NT2/D1 (cell line): ENCODE data around the gene CRTAC1.

Experiments used
- SUZ12 ChIP-seq: IDR thresholded peaks from 2 replicates; pipeline ENCODE4 v1.6.1; 2011; ENCODE audit not compliant: insufficient read length, insufficient read depth; ENCODE audit errors: extremely low read depth
- YY1 ChIP-seq: IDR thresholded peaks from 2 replicates; pipeline ENCODE4 v1.6.1; 2011; ENCODE audit not compliant: insufficient read length, insufficient read depth

DNA sequence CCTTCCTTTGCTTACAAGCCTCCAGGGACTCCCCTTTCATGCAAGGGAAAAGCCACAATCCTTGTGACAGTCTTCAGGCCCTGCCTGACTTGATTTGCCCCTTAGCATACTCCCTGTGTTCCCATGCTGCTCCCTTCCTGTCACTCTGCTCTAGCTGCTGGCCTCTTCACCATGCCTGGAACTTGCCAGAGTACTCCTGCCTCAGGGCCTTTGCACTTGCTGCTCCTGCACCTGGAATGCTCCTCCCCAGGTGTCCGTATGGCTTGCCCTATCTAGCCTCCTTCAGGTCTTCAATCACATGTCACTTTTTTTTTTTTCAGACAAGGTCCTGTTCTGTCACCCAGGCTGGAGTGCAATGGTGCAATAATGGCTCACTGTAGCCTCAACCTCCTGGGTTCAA lies 203.5 kb downstream of the CRTAC1 start:
- TF ChIP-seq SUZ12 (no peak), YY1 (no peak)
